Stimulated activated CD8-positive, alpha-beta memory T cell treated with anti-CD3 and anti-CD28 coated beads, Interleukin-7, amount 100 ng/mL, for 24 hours (primary cell): ENCODE data around the gene FRMPD4.

Source experiments
- DNase-seq: peaks from one replicate; pipeline ENCODE4 v3.0.0-alpha.2; 2020; ENCODE audit warnings: low read depth

The FRMPD4 gene

DNA sequence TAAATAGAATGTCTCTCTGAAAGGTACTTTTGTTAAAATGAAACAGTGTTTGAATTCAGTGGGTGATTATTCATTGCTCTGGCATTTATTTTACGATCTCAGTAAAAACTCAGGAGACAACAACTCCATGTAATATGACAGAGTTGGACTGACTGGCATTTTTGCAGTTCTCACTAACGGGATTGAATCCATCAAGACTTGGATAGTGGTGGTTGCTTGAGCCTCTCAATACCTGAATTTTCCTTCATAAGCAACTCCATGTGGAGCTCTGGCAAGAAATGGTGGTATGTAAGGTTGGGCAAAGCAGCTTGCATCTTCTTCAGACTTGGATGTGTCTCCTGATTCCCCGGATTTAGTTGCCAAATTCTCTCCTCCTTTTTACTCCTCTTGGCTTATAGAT is 72.7 kb downstream of the FRMPD4 start:
- no peak for DNase-seq

DNA sequence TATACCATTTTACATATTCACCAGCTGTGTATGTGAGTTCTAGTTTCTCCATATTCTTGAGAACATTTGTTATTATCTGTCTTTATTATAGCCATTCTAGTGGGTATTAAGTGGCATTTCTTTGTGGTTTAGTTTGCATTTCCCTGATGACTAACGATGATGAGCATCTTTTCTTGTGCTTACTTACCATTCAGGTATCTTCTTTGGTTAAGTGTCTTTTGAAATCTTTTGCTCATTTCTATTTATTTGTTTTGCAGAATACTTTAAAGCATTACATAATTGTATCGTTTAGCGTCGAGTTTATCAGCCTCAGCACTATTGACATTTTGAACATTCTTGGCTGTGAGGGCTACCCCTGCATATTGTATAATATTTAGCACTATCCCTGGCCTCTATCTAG is 85.4 kb downstream of the FRMPD4 start:
- no peak for DNase-seq

DNA sequence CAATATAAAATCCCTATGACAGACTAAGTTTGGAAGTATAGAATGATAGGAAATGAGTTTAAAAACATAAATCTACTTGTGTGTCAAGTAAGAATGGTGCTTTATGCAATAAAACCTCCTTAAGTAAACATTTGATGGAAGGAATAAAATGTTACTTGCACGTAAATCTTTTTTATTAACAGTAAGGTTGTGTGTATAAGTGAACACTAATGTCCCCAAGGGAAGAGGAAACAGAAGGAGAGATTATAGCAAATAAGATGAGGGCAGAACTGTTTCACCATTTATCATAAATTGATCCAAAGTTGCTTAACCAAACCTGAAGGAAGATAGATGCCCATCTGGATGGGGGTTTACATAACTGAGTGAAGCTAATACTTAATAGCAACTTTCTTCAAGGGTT is 86.8 kb downstream of the FRMPD4 start:
- DNase-seq = no peak

DNA sequence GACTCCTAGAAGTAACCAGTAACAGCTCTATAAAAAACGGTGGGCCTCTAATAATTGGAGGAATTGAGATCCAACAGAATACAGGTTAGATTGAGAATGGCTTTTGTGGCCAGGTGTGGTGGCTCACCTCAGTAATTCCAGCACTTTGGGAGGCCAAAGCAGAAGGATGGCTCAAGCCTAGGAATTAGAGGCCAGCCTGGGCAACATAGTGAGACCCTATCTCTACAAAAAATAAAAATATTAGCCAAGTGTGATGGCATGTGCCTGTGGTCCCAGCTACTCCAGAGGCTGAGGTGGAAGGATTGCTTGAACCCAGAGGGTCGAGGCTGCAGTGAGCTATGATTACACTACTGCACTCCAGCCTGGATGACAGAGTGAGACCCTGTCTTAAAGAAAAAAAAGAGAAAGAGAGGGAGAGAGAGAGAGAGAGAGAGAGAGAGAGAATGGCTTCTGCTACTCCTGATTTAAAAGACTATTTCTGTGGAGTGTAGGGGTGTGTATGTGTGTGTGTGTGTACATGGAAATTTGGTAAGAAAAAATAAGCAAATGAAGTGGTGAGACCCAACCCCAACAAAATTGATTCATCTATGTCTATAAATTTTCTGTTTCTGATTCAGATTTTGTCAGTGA is 89.3 kb downstream of the FRMPD4 start:
- no peak for DNase-seq

DNA sequence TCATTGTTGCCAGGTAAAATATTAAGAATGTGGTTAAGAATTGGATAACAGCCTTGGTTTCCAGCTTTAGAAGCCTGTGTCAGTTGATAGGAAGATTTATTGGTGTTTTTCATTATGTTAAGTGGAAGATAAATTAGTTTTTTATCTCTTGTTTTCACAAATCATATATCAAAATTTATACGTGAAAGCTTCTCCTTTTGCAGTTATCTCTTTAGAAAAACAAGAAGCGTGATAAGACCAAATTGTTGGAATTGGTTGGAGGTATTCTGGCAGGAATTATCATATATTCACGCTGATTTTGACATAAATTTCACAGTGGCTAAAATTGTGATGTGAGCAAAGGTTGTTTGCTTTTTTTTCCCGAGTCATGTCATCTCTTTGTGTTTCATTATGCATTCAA is 90.6 kb downstream of the FRMPD4 start:
- DNase-seq = no peak

DNA sequence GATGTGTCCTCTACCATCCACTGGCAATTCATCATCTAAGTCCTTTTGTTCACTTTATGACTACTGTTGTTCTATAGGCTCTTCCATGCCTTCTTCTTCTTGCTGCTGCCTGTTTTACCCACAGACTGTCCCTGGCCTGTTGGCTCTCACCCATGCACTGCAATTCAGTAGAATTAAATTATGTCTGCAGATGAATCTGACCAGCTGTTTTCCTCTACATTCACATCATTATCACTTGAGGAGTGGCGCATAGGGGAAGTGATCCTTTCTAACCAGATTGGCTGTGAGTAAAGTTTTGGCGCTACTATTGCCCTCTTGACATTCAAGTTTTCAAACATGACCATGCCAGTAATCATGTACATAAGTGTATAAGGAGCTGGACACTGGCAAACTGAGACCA is 91.7 kb downstream of the FRMPD4 start:
- no peak for DNase-seq

DNA sequence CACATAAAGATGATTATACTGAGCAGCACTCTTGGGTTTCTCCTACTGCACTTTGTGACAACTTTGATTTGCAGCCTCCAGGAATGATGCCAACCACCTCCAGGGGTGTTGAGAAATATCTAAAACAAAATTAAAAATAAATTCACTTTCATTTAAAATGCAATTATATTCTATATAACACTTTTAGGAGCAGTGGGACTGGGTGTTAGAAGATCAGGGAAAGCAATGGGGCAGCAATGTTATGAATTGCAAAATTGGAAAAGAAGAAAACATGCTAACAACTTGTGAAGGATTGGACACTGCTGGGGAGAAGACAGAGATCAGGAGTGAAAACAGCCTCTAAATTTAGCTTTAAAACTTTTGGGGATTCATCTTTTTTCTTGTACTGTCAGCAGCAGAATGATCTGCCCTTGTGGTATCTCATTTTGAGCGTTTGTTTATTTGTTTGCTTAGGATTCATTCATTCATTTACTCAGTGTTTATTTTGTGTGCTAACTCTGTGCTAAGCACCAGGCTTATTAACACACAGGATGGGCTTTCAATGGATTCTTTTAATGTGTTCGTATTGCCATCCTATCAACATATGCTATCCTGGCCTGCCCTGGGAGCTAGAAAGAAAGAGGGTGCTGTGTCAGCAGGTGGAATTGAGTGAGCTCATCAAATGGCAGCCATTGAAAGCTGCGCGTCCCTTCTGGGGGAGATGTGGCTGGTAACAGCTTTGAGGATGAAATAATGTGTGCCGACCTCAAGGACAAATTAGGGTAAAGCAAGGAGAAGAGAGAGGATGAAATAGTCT is 96.5 kb downstream of the FRMPD4 start:
- no peak for DNase-seq

DNA sequence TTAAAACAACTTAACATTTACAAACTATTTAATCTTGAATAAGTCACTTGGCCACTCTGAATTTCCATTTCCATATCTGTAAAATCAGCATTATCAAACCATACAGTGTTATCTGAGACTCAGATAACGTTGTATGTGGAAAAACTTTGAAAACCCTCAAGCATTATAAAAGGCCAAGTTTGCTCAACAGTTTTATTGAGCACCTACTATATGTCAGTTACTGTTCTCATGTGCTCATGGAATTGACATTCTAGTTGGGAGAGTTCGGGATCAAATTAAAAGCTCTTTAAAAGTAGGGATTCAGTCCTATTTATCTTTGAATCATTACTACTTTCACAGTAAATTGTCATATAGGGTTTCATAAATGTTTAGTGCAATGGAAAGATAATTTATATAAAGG is 97.9 kb downstream of the FRMPD4 start:
- DNase-seq = no peak

DNA sequence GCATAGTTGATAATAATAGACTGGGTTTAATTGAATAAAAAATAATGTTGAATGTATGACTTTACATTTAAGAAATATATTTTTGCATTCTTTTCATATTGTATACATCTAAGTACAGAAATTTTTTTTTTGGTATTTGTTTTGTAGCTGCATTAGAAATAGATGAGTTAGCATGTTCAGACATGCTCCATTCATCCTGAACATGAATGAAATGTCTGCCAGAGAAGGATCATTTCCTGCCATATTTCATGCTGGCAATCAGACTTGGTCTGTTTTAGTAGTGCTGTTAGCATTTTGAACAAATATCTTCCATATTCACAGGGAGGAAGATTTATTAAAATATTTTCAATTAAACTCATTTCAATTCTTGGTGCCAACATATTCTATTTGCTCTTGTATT is 98.9 kb downstream of the FRMPD4 start:
- DNase-seq = no peak

DNA sequence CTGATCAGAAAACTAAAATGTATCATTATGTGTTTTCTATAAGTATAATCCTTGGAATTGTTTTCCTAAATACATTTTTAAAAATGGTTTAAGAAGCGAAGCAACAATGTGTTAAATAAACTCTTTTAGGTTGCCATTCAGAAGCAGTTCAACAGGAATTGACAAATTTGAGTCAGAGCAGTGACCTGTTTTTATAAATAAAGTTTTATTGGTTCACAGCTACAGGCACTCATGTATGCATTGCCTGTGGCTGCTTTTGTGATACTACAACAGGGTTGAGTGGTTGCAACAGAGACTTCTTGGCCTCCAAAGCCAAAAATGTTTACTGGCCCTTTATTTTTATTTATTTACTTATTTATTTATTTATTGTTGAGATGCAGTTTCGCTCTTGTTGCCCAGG is 99.5 kb downstream of the FRMPD4 start:
- DNase-seq = no peak

DNA sequence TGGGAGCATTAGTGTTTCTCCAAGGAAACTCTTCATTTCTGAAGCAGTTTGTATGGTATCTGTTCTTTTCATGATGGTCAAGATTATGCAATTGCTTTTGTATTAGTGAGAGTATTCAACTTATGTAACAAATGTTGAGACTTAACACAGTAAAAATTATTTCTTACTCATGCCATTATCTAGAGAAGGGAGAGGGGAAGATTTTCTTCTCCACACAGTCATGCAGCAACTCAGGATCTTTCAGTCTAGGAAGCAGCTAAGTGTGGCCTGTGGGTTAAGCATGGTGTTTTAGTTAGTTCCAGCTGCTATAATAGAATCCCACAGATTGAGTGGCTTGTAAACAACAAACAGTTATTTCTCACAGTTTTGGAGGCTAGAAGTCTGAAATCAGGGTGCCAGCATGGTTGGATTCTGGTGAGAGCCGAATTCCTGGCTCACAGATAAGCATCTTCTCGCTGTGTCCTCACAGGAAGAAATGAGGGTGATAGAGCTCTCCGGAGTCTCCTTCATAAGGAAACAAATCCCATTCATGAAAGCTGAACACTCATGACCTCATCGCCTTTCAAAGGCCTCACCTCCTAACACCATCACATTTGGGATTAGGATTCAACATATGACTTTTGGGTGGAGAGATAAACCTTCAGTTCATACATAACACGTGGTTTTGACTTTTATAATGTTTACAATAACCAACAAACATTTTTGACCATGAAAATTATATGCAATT is 101.2 kb downstream of the FRMPD4 start:
- no peak for DNase-seq

DNA sequence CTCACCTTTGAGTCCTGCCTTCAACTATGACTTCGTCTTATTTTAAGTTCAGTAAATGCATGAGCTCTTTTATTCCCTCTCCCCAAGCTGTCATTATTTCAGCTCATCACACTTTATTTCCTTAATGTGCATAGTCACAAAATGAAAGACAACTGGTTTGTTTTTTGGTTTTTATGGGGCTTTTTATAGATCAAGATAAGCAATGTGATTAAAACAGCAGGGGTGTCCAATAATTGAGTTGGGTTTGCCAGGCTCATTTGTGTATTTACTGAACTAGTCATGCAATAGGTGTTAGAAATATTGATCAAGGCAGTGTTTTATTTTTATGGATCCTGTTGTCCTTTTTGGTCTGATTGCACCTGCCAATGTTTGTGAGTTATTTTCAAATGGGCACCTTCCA is 102.2 kb downstream of the FRMPD4 start:
- no peak for DNase-seq

DNA sequence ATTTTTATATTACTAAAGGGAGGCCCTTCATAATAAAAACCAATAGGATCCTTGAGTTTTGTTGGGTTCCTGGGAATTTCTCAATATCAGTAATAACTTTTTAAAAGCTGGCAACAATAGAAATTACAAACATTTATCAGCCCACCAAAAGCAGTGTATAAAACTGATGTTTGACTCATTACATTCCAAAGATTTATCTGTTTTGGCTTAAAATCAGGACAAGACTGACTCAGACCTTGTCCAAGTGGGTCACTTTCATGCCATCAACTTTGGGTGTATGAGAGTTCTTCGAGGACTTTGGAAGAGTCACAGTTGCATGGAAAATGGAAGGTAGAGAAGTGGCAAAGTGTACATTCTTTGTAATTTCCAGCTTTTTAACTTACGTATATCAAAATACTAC is 102.8 kb downstream of the FRMPD4 start:
- DNase-seq = no peak

DNA sequence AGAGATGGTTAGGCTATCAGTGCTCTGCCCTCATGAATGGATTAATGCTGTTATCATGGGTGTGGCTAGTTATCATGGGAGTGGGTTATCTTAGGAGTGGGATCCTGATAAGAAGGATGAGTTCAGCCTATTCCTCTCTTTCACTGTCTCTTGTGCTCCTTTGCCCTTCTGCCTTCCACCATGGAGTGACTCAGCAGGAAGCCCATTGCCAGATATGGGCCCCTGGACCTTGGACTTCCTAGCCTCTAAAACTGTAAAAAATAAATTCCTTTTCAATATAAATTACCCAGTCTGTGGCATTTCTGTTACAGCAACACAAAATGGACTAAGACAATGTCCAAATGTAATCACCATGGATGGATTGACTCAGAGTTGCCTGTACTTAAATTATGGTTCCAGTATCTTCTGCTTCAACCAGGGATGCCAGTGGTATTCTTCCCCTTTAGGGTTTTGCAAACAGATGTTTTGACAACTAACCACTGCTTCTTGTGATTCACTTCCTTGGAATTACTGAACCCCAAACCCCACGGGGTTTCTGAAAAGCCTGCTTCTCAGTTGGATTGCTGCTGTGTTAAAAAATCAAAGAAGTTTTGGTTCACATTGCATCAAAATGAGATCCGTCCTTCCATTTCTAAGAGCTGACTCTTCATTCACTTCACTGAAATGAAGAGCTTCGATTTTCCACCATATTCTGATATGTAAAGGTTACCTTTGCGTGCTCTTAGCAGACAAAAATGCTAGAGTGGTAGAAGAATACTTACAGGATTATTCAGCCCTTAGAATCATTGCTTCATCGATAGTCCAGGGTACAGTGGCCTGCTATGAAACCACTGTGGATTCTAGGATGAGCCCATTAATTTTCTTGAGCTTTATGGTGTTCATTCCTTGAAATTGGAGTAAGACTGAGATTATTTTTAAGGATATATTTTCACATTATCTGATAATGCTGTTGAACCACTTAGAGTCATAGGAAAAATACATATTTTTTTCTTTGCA is 107.7 kb downstream of the FRMPD4 start:
- no peak for DNase-seq

DNA sequence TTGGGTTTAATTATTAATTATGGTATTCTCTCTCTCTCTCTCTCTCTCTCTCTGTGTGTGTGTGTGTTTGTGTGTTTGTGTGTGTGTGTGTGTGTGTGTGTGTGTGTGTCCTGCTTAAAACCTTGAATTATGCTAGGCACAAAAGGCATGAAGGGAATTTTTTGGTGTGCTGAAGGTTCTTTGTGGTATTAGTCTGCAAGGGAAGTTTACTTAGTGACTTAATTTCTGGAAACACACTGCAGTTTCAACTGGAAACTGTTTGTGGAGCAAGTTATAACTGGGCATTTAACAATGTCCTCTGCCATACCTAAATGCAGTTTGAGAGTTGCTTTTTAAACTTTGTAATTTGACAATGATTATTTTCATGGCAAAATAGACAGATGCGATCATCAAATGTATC is 111.7 kb downstream of the FRMPD4 start:
- no peak for DNase-seq

DNA sequence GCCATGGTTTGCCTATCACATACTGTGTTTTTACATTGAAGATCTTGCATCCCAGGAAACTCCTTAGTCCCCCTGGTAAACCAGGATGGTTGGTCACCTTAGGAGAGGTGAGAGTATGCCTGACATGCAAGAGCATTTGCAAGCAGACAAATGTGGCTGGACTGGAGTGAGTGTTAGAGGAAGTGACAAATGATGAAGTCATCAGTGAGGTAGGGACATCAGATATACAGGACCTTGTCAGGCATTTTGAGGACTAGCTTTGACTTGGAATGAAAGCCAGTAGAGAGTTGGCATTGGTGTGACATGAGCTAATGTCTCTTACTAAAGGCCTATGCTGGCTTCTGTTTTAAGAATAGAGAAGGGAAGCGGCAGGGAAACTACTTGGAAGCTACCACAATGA is 124.9 kb downstream of the FRMPD4 start:
- no peak for DNase-seq

DNA sequence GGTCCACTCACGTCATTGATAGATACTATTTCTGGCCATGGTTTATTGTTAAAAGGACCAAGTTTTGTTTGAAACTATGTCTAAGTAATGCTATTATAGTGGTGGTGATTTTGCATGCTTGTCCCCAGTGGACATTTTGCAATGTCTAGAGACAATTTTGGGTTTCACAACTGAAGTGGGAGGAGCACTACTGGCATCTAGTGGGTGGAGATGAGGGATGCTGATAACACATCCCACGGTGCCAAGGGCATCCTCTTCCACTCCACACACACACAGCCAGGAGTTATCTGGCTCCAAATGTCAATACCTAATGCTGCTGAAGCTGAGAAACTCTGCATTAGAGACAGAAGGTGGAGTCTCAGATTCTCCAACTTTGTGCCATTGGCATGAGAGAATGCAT is 131.2 kb downstream of the FRMPD4 start:
- no peak for DNase-seq

DNA sequence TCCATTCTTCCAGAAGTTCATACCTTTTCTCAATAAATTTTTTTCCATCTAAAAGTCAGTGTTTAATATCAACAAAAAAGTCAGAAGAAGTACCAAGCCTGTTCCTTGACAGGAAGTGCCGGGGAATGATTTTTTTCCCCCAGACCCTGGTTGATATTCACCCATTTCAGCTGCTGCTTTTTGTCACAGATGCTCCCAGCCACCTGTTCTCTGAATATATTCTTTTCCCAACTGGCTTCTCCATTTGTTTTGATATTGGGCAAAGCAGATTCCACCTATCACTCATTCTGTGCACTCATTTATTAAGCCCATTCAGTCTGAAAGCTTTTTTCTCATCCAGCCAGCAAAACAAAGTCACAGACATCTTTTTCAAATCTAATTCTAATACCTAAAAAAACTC is 139.9 kb downstream of the FRMPD4 start:
- DNase-seq = no peak

DNA sequence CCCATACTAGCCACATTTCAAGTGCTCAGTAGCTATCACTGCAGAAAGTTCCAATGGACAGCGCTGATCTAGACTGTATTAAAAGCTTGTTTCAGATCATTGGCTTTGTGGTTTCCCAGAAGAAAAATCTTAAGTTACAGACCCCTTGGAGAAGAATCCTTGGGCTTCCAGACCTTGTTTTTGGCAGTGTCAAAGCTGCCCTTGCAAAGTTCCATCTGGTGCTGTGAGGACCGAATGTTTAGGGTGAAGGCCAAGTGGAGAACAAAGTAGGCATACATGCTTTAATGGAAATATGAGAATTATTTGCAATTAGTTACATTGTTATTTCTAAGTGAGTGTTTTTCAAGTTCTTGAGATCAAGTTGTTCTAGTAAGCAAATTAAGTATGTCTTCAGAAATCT is 144.7 kb downstream of the FRMPD4 start:
- no peak for DNase-seq

DNA sequence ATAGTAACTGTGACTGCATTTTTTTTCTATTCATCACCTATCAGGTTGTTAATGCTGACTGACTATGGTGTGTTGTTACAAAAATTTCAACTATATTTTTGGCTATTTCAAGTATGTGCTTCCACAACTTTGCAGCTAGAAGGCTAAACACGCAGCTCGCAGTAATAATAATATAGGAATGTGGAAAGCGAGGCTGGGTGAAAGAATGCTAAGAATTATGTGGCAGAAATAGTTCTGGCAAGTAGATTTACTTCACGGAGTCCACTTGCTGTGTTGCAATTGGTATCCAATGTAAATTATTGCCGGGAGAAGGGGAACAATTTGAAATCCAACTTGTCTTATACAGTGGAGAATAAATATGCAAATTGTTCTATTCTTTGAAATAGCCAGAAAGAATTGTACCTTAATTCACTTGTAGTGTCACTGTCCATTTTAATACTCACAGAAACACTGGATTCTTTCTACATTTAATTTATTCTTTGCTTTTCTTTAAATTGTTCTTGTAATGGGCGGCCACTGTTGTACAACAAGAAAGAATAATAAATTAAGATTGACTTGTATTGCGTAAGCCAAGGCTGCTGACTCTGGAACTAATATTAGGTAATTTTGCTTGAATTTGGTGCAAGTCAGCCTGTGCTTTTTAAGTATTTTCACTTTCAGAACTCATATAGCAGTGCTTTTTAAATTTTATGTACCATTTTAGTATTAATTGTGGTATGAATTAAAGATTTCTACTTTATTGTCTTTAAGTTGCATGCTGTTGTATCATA is 154.9 kb downstream of the FRMPD4 start:
- DNase-seq = no peak

DNA sequence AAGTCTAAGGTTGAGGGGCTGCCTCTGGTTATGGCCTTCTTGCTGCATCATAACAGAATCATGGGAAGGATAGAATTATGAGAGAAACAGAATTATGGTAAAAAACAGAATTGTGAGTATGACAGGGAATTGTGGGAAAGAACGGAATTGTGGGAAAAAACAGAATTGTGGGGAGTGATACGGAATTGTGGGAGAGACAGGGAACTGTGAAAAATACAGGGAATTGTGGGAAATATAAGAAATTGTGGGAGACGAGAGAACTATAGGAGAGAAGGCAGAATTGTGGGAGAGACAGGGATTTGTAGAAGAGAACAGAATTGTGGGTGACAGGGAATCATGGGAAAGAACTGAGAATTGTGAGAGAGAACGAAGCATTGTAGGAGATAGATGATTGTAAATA is 159.1 kb downstream of the FRMPD4 start:
- DNase-seq = no peak
